GM12872 (cell line): ENCODE data around the gene DEPDC7.

Source experiments
- TF ChIP-seq, protein P1 (sequence below): IDR thresholded peaks from 3 replicates; pipeline ENCODE4 v1.5.1; 2011; ENCODE audit warnings: low read depth, mild to moderate bottlenecking, low read length, moderate library complexity; ENCODE audit not compliant: insufficient read depth

The DEPDC7 gene

GRCh38 chr11:33059331-33060007, 43.8 kb downstream of the DEPDC7 start:
- TF ChIP-seq, protein P1, sequence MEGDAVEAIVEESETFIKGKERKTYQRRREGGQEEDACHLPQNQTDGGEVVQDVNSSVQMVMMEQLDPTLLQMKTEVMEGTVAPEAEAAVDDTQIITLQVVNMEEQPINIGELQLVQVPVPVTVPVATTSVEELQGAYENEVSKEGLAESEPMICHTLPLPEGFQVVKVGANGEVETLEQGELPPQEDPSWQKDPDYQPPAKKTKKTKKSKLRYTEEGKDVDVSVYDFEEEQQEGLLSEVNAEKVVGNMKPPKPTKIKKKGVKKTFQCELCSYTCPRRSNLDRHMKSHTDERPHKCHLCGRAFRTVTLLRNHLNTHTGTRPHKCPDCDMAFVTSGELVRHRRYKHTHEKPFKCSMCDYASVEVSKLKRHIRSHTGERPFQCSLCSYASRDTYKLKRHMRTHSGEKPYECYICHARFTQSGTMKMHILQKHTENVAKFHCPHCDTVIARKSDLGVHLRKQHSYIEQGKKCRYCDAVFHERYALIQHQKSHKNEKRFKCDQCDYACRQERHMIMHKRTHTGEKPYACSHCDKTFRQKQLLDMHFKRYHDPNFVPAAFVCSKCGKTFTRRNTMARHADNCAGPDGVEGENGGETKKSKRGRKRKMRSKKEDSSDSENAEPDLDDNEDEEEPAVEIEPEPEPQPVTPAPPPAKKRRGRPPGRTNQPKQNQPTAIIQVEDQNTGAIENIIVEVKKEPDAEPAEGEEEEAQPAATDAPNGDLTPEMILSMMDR = no peak

DNA sequence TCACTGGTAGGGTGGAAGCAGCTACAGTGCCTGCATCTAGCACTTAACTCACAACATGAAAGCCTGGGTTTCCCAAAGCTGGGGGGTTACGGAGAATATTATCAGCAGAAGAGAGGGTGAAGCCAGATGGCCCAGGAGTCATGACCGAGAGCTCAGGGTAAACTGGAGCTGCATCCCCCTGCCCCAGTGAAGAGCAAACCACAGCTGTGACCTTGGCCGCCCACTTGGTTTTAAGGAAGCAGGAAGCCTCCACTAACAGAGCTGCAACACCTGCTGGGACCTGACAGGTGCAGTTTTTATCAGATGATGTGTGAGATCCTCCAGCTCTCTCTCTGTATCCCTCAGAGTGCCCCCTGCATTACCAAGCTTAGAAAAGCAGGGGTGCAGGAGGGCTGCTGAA, 44.6 kb downstream of the DEPDC7 start:
- TF ChIP-seq, protein P1 = no peak

DNA sequence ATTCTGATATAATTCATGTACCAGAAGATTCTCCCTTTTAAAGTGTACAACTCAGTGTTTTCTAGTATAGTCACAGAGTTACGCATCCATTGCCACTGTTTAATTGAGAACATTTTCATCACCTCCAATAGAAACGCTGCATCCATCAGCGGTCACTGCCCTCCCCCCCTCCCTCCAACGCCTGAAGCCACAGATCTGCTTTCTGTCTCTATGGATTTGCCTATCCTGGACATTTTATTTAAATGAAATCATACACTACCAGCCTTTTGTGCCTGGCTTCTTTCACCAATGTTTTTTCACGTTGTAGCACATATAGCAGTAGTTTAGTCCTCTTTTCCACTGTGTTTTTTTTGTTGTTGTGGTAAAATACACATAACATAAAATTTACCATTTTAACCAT, 46.5 kb downstream of the DEPDC7 start:
- TF ChIP-seq, protein P1 = no peak

GRCh38 chr11:33063326-33063881, 47.7 kb downstream of the DEPDC7 start:
- TF ChIP-seq, protein P1 = no peak

DNA sequence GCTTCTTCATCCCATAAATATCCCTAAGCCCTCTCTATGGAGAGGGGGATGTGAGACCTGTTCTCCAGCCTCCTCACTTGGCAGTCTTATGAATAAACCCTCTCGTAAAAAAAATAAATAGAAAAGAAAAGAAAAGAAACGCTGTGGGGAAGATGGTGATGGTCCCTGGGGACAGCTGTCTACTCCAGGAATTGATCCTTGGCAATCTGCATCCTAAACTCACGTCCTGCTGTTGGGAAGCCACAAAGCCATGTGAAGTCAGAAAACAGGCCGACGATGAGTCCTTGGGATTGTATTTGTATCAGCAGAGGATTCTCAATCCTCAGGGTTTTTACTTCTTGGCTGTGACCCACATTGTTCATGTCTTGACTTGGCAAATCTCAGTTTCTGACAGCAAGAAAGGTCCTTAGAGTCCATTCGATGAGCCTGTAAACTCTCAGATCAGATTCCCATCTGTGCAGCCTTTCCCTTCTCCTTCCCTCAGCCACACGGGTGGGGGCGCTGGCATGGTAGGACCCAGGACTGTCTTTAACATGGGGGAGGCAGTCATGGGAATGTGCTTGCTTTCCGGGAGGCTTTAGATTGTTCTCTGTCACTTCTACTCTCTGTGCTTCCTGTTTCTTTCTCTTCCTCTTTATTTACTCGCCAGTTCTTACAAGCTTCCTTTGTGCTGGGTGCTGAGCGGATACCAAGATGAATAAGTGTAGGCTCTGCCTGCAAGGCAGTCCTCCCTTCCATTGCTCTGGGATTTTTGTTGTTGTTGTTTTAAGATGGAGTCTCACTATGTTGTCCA, 48.6 kb downstream of the DEPDC7 start:
- TF ChIP-seq, protein P1 = no peak

- TF ChIP-seq, protein P1 = no peak
Measured at GRCh38 chr11:33064866-33065265, 49.2 kb downstream of the DEPDC7 start.

DNA sequence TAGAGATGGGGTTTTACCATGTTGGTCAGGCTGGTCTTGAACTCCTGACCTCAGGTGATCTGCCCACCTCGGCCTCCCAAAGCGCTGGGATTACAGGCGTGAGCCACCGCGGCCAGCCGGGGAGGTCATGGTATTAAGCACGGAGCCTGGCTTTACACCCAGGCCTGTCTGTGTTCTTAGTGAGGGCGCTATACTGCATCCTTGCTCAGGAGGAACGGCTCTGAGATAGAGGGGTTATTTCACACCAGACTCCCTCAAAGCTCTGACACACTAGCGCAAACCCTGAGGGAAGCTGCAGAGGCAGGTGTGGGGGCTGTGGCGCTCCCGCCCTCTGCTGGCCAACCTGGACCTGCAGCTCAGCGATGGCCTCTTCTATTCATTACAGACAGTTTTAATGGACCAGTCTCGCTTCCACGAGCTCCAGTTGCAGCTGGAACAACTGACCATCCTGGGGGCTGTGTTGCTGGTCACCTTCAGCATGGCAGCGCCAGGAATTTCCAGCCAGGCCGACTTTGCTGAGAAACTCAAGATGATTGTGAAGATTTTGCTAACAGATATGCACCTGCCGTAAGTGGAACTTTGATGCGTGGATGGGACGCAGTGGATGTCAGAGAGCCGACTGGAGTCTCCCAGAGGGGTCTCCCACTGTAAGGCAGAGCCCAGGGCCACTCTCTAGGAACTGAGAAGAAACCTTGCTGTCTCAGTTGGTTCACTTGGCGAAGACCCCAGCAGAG, 49.9 kb downstream of the DEPDC7 start:
- TF ChIP-seq, protein P1 = peak; percentile 97
